ENCODE data around the gene H2BK1.

The H2BK1 gene

GRCh38 chr7:151231080-151231479 lies 20.8 kb upstream of the H2BK1 start:
- DNase-seq, result no peak

GRCh38 chr7:151229249-151229648 lies 19.0 kb upstream of the H2BK1 start:
- DNase-seq, result no peak

- no peak for DNase-seq
These were observed 18.0 kb upstream of the H2BK1 start for GRCh38 chr7:151228024-151228866.

- peak; percentile 98 for DNase-seq
These were observed 16.8 kb upstream of the H2BK1 start, which contains the start of gene ABCF2 for GRCh38 chr7:151226875-151227782. ABCF2 (minus strand) TSS chr7:151227205; CDS start chr7:151226458, 747 bp downstream.

GRCh38 chr7:151226560-151226874 lies 16.2 kb upstream of the H2BK1 start:
- DNase-seq, result no peak

GRCh38 chr7:151225948-151226510 lies 15.7 kb upstream of the H2BK1 start:
- no peak for DNase-seq

GRCh38 chr7:151223728-151224127 lies 13.4 kb upstream of the H2BK1 start:
- no peak for DNase-seq

- DNase-seq, result no peak
These were observed 7.9 kb upstream of the H2BK1 start for GRCh38 chr7:151218170-151218569.

- no peak for DNase-seq
These were observed 5.1 kb upstream of the H2BK1 start for GRCh38 chr7:151215396-151215795.

- no peak for DNase-seq
These were observed 3.5 kb upstream of the H2BK1 start for GRCh38 chr7:151213826-151214225.

GRCh38 chr7:151212626-151213025 lies 2.3 kb upstream of the H2BK1 start:
- no peak for DNase-seq

GRCh38 chr7:151211155-151211772 lies 976 bp upstream of the H2BK1 start:
- DNase-seq, result no peak

- DNase-seq, result no peak
These were observed 700 bp downstream of the H2BK1 start for GRCh38 chr7:151209588-151209987.

GRCh38 chr7:151208253-151208862 lies 1.9 kb downstream of the H2BK1 start:
- no peak for DNase-seq

- no peak for DNase-seq
These were observed 2.5 kb downstream of the H2BK1 start for GRCh38 chr7:151207804-151208203.

GRCh38 chr7:151207315-151207714 lies 3.0 kb downstream of the H2BK1 start:
- no peak for DNase-seq

GRCh38 chr7:151206914-151207313 lies 3.4 kb downstream of the H2BK1 start:
- DNase-seq, result no peak

GRCh38 chr7:151205730-151206129 lies 4.6 kb downstream of the H2BK1 start:
- DNase-seq, result no peak

GRCh38 chr7:151204383-151205032 lies 5.8 kb downstream of the H2BK1 start:
- no peak for DNase-seq

- no peak for DNase-seq
These were observed 7.5 kb downstream of the H2BK1 start for GRCh38 chr7:151202836-151203235.

- no peak for DNase-seq
These were observed 8.5 kb downstream of the H2BK1 start for GRCh38 chr7:151201751-151202150.

GRCh38 chr7:151201344-151201743 lies 8.9 kb downstream of the H2BK1 start:
- DNase-seq, result no peak
